Measurements from ENCODE around the gene CCDC80. TPM values are rescaled to one million over a fixed set of nuclear protein-coding genes. Genes with fewer than 3 reads are reported as not detected.
"Not testable (repeated sequence)": the region's sequence is repeated elsewhere in the genome, so short reads cannot be mapped to it uniquely, and the experiment has no call there.

Gene CCDC80
- total RNA-seq, 1 donor from 2014 or later = 148 TPM

DNA sequence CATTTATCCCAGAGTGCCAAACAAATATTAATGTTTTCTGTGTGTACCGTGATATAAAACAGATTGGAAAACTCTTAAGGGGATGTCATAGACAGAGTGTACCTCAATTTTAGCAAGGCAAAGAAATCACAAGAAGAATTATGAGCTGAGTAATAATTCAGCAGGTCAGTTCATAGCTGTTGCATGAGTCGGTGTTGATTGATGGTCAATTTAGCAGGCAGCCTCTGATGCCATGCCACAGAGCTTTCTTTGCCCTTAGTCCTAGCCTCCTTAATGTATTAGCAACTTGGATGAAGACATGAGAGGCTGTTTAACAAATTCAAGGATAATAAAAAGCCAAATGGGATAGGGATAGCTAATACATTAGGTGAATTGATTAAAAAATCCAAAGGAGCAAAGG is 72.3 kb downstream of the CCDC80 start:
- no peak overlapping the region for H3K27ac ChIP-seq
- TF ChIP-seq, protein P1, sequence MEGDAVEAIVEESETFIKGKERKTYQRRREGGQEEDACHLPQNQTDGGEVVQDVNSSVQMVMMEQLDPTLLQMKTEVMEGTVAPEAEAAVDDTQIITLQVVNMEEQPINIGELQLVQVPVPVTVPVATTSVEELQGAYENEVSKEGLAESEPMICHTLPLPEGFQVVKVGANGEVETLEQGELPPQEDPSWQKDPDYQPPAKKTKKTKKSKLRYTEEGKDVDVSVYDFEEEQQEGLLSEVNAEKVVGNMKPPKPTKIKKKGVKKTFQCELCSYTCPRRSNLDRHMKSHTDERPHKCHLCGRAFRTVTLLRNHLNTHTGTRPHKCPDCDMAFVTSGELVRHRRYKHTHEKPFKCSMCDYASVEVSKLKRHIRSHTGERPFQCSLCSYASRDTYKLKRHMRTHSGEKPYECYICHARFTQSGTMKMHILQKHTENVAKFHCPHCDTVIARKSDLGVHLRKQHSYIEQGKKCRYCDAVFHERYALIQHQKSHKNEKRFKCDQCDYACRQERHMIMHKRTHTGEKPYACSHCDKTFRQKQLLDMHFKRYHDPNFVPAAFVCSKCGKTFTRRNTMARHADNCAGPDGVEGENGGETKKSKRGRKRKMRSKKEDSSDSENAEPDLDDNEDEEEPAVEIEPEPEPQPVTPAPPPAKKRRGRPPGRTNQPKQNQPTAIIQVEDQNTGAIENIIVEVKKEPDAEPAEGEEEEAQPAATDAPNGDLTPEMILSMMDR (IDR thresholded peaks at IDR 0.05) = no peak

DNA sequence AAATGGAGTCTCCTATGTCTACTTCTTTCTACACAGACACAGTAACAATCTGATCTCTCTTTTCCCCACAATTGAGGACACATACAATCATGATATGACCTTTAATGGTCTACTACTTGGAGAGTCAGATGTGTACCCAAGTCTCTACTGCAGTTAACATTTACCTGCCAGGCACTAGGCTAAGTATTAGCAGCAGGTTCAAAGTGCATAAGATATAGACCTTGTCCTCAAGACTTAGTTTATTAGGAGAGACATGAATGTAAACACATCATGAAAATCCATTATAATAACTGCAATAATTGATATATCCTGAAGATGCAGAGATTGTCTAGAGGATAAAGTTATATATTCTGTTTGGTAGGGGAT is 76.0 kb downstream of the CCDC80 start:
- Histone ChIP-seq H3K27ac (no peak overlapping the region), H3K36me3 (peaks cover 37% of the 10 kb centered on the region), H3K27me3 (ENCODE audit: low read depth) (no peaks in the 10 kb centered on the region), H3K4me3 (no peak overlapping the region), H3K9me3 (no peaks in the 10 kb centered on the region), H3K4me1 (peaks cover 25% of the 10 kb centered on the region)
- intact Hi-C loops (cut with DNase I) = no loop called here
- ATAC-seq (no peak), DNase-seq (no peak)
- TF ChIP-seq, protein P1 (IDR thresholded peaks at IDR 0.05) = no peak

More for the DNA sequence above, 72.3 kb downstream of the CCDC80 start:
- H3K4me1 ChIP-seq = peaks cover 11% of the 10 kb centered on the region
- ATAC-seq (no peak), DNase-seq (no peak)
- H3K9me3 ChIP-seq = no peaks in the 10 kb centered on the region
- H3K4me3 ChIP-seq = no peak overlapping the region
- intact Hi-C loops (cut with DNase I) = no loop called here
- H3K27me3 ChIP-seq (ENCODE audit: low read depth) = no peaks in the 10 kb centered on the region
- peaks cover 66% of the 10 kb centered on the region for H3K36me3 ChIP-seq

DNA sequence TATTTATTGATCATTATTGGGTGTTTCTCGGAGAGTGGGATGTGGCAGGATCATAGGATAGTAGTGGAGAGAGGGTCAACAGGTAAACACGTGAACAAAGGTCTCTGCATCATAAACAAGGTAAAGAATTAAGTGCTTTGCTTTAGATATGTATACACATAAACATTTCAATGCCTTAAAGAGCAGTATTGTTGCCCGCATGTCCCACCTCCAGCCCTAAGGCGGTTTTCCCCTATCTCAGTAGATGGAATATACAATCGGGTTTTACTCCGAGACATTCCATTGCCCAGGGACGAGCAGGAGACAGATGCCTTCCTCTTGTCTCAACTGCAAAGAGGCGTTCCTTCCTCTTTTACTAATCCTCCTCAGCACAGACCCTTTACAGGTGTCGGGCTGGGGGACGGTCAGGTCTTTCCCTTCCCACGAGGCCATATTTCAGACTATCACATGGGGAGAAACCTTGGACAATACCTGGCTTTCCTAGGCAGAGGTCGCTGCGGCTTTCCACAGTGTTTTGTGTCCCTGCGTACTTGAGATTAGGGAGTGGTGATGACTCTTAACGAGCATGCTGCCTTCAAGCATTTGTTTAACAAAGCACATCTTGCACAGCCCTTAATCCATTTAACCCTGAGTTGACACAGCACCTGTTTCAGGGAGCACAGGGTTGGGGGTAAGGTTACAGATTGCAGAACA is 76.5 kb downstream of the CCDC80 start:
- intact Hi-C loops (cut with DNase I) = not testable (repeated sequence)

DNA sequence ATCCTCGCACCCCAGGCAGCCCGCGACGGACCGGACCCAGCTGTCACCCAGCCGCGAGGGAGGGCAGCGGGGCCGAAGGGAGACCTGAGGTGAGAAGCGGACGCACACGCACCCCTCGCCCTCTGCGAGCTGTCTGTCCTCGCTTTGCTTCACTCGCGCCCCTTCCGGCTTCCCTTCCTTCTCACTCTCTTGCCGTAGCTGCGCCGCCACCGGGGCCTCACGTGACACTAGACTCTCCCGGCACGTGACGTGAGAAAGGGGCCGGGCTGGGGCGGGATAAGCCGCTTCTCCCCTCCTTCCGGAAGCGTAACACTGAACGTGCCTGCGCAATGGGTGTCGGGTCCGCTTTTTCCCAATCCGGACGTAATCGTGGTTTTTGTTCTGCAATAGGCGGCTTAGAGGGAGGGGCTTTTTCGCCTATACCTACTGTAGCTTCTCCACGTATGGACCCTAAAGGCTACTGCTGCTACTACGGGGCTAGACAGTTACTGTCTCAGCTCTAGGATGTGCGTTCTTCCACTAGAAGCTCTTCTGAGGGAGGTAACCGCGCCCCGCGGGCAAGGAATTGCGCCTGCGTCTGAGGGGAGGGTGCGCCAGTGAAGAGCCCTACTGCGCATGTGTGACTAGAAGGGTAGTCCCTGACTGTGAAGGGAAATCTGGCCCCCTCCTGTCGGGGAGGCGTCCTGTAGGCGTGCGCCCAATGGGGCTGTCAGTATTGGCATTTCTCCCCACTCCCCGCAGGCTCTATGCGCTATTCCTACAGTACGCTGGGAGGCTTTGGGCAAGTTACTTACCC is 79.0 kb downstream of the CCDC80 start, which contains the start of the genes ATG3 and SLC35A5:
Gene ATG3 (minus strand): TSS at position 229 of the 796 bp plus-strand sequence. CDS start 434 bp downstream, outside the sequence.
Gene SLC35A5 (plus strand): TSS at position 312 of the 796 bp plus-strand sequence. CDS start 1,359 bp downstream, outside the sequence.
- peak; percentile 97 to 98 for ATAC-seq
- H3K27me3 ChIP-seq (ENCODE audit: low read depth) = no peaks in the 10 kb centered on the region
- intact Hi-C loops (cut with DNase I) = no loop called here
- H3K4me3 ChIP-seq = peak within 1 kb of the TSS; percentile 80
- peak within 1 kb of the TSS; percentile 94 for H3K27ac ChIP-seq
- peaks cover 44% of the 10 kb centered on the region for H3K4me1 ChIP-seq
- peak; percentile 99 for DNase-seq
- no peaks in the 10 kb centered on the region for H3K9me3 ChIP-seq
- peaks cover 25% of the 10 kb centered on the region for H3K36me3 ChIP-seq
- TF ChIP-seq, protein P1 (IDR thresholded peaks at IDR 0.05) = peak; percentile 4

More for the DNA sequence above, 76.5 kb downstream of the CCDC80 start:
- not testable (repeated sequence) for H3K9me3 ChIP-seq; H3K27ac ChIP-seq; H3K4me3 ChIP-seq; ATAC-seq; H3K27me3 ChIP-seq (ENCODE audit: low read depth)
- peak; percentile 63 for DNase-seq
- peaks cover 32% of the 10 kb centered on the region for H3K36me3 ChIP-seq
- peaks cover 31% of the 10 kb centered on the region for H3K4me1 ChIP-seq

DNA sequence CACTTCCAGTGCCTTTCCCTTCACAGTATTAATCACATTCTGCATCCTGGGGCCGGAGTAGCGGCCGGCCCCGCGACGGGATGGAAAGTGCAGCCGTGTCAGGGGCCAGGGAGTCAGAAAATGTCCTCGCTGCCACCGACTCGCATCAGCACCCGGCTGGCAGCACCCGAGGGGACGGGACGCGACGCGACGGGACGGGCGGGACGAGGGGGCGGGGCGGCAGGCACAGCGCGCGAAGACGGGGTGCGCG is 79.5 kb downstream of the CCDC80 start:
- peak overlapping the region; percentile 80 for H3K4me3 ChIP-seq
- H3K4me1 ChIP-seq = peaks cover 44% of the 10 kb centered on the region
- ATAC-seq (peak; percentile 82 to 84), DNase-seq (no peak)
- intact Hi-C loops (cut with DNase I) = no loop called here
- TF ChIP-seq, protein P1 (IDR thresholded peaks at IDR 0.05) = no peak
- peaks cover 26% of the 10 kb centered on the region for H3K36me3 ChIP-seq
- H3K27me3 ChIP-seq (ENCODE audit: low read depth) = no peaks in the 10 kb centered on the region
- no peaks in the 10 kb centered on the region for H3K9me3 ChIP-seq
- H3K27ac ChIP-seq = peak overlapping the region; percentile 94
